GM18511 (cell line): ENCODE measurements around the gene CLEC4A.
A peak's percentile ranks its signal among the peaks of the same experiment; 100 is the strongest.
"Not testable (repeated sequence)": the region's sequence is repeated elsewhere in the genome, so short reads cannot be mapped to it uniquely, and the experiment has no call there.

Experiments used
- ATAC-seq: cut with Tn5 transposase; IDR thresholded peaks from one replicate; pipeline ENCODE4 v1.9.1; 2021; ENCODE audit warnings: mild to moderate bottlenecking, moderate library complexity; ENCODE audit not compliant: unreplicated experiment

The CLEC4A gene

GRCh38 chr12:8123124-8123912 lies at the start of gene CLEC4A:
Gene CLEC4A, plus strand, starts transcription at chr12:8123617. Its CDS starts 262 bp downstream, at chr12:8123879.
- no peak for ATAC-seq

- ATAC-seq: no peak
Observed at GRCh38 chr12:8075935-8076334, 47.5 kb upstream of the CLEC4A start.

- ATAC-seq: no peak
Observed at GRCh38 chr12:8076366-8076765, 47.1 kb upstream of the CLEC4A start.

GRCh38 chr12:8077207-8077606 lies 46.2 kb upstream of the CLEC4A start:
- no peak for ATAC-seq

GRCh38 chr12:8078398-8078797 lies 45.0 kb upstream of the CLEC4A start:
- ATAC-seq: no peak

- ATAC-seq: no peak
Observed at GRCh38 chr12:8078916-8079315, 44.5 kb upstream of the CLEC4A start.

GRCh38 chr12:8080120-8080519 lies 43.3 kb upstream of the CLEC4A start:
- no peak for ATAC-seq

GRCh38 chr12:8081251-8081920 lies 42.0 kb upstream of the CLEC4A start:
- ATAC-seq: peak; percentile 43

GRCh38 chr12:8082808-8083100 lies 40.7 kb upstream of the CLEC4A start:
- no peak for ATAC-seq

GRCh38 chr12:8084351-8084750 lies 39.1 kb upstream of the CLEC4A start:
- not testable (repeated sequence) for ATAC-seq

GRCh38 chr12:8087666-8088065 lies 35.8 kb upstream of the CLEC4A start:
- no peak for ATAC-seq

- ATAC-seq: peak; percentile 80
Observed at GRCh38 chr12:8088574-8088973, 34.8 kb upstream of the CLEC4A start.

GRCh38 chr12:8089277-8089676 lies 34.1 kb upstream of the CLEC4A start:
- ATAC-seq: not testable (repeated sequence)

GRCh38 chr12:8089716-8090115 lies 33.7 kb upstream of the CLEC4A start:
- no peak for ATAC-seq

GRCh38 chr12:8093291-8093690 lies 30.1 kb upstream of the CLEC4A start:
- no peak for ATAC-seq

- no peak for ATAC-seq
Observed at GRCh38 chr12:8096281-8096915, 27.0 kb upstream of the CLEC4A start.

GRCh38 chr12:8099235-8099634 lies 24.2 kb upstream of the CLEC4A start:
- ATAC-seq: no peak

GRCh38 chr12:8108808-8109398 lies 14.5 kb upstream of the CLEC4A start:
- no peak for ATAC-seq

GRCh38 chr12:8113117-8113516 lies 10.3 kb upstream of the CLEC4A start:
- not testable (repeated sequence) for ATAC-seq

GRCh38 chr12:8120072-8120713 lies 3.2 kb upstream of the CLEC4A start:
- ATAC-seq: no peak

- ATAC-seq: no peak
Observed at GRCh38 chr12:8127138-8127537, 3.7 kb downstream of the CLEC4A start.
